CD4-positive, CD25-positive, alpha-beta regulatory T cell (primary cell): ENCODE measurements around the gene ZNF174. TPM values are rescaled to one million over a fixed set of nuclear protein-coding genes. Genes with fewer than 3 reads are reported as not detected.

Experiments
- polyA plus RNA-seq, 4 donors: library from polyadenylated mRNA; unstranded; fragments of 300-500 nt; fragmentation: Illumina TruSeq; gene quantifications; one replicate each; pipeline ENCODE4 v1.2.3, GENCODE V29; 2021
- total RNA-seq: library from RNA; stranded (reverse); gene quantifications from one replicate; pipeline ENCODE4 v1.2.3, GENCODE V29; 2022

Gene ZNF174
- total and polyA plus RNA-seq, 5 donors from 2014 or later, result 5.4 to 18.4 (median 14.6) TPM

Other genes starting within 250 kb of the ZNF174 start
- not detected for gene OR1F1, start 213.0 kb upstream of the ZNF174 start, total RNA-seq
- gene OR1F1, start 213.0 kb upstream of the ZNF174 start, polyA plus RNA-seq, result under 1 TPM in 3 of 4 donors, not detected in 1; 0.20 to 0.70 (median 0.61) TPM
- 12.8 TPM for gene ZNF200, start 166.1 kb upstream of the ZNF174 start, total RNA-seq
- gene ZNF200, start 166.1 kb upstream of the ZNF174 start, polyA plus RNA-seq, result 10 to 100 TPM; 15.3 to 24.5 (median 19.5) TPM
- not detected for gene MEFV, start 144.6 kb upstream of the ZNF174 start, total RNA-seq
- not detected for gene MEFV, start 144.6 kb upstream of the ZNF174 start, polyA plus RNA-seq
- 28.3 TPM for gene ZNF263, start 117.7 kb upstream of the ZNF174 start, total RNA-seq
- 10 to 100 TPM; 39.1 to 47.1 (median 42.8) TPM for gene ZNF263, start 117.7 kb upstream of the ZNF174 start, polyA plus RNA-seq
- 3.1 TPM for gene TIGD7, start 95.8 kb upstream of the ZNF174 start, total RNA-seq
- 1 to 10 TPM; 3.1 to 6.2 (median 4.8) TPM for gene TIGD7, start 95.8 kb upstream of the ZNF174 start, polyA plus RNA-seq
- 36.4 TPM for gene ZNF75A, start 95.7 kb upstream of the ZNF174 start, total RNA-seq
- 10 to 100 TPM; 15.7 to 25.9 (median 21.7) TPM for gene ZNF75A, start 95.7 kb upstream of the ZNF174 start, polyA plus RNA-seq
- gene OR2C1, start 45.3 kb upstream of the ZNF174 start, total RNA-seq, result not detected
- gene OR2C1, start 45.3 kb upstream of the ZNF174 start, polyA plus RNA-seq, result under 1 TPM; 0.20 to 0.44 (median 0.35) TPM
- 13.2 TPM for gene ZSCAN32, start 211 bp upstream of the ZNF174 start, total RNA-seq
- 10 to 100 TPM in 3 of 4 donors, 1 to 10 TPM in 1; 7.1 to 16.7 (median 11.7) TPM for gene ZSCAN32, start 211 bp upstream of the ZNF174 start, polyA plus RNA-seq
- 4.7 TPM for gene ZNF597, start 42.3 kb downstream of the ZNF174 start, total RNA-seq
- 1 to 10 TPM; 1.5 to 2.3 (median 1.9) TPM for gene ZNF597, start 42.3 kb downstream of the ZNF174 start, polyA plus RNA-seq
- gene NAA60, start 42.5 kb downstream of the ZNF174 start, total RNA-seq, result 48.9 TPM
- gene NAA60, start 42.5 kb downstream of the ZNF174 start, polyA plus RNA-seq, result 10 to 100 TPM; 38.8 to 50.0 (median 43.8) TPM
- gene C16orf90, start 94.3 kb downstream of the ZNF174 start, total RNA-seq, result not detected
- gene C16orf90, start 94.3 kb downstream of the ZNF174 start, polyA plus RNA-seq, result not detected
- gene CLUAP1, start 99.8 kb downstream of the ZNF174 start, total RNA-seq, result 11.3 TPM
- 10 to 100 TPM; 20.6 to 35.1 (median 21.3) TPM for gene CLUAP1, start 99.8 kb downstream of the ZNF174 start, polyA plus RNA-seq
- gene NLRC3, start 176.2 kb downstream of the ZNF174 start, total RNA-seq, result 97.0 TPM
- 10 to 100 TPM; 23.2 to 28.3 (median 26.8) TPM for gene NLRC3, start 176.2 kb downstream of the ZNF174 start, polyA plus RNA-seq
- 5.4 TPM for gene SLX4, start 210.4 kb downstream of the ZNF174 start, total RNA-seq
- under 1 TPM; 0.24 to 0.83 (median 0.42) TPM for gene SLX4, start 210.4 kb downstream of the ZNF174 start, polyA plus RNA-seq